ENCODE measurements around the gene MIAT. TPM values are rescaled to one million over a fixed set of nuclear protein-coding genes. Genes with fewer than 3 reads are reported as not detected.

Gene MIAT
- total and polyA plus RNA-seq, 2 donors (not counting 1 experiment from before 2014, with no cell fraction given): 1.9 to 10.2 TPM

DNA sequence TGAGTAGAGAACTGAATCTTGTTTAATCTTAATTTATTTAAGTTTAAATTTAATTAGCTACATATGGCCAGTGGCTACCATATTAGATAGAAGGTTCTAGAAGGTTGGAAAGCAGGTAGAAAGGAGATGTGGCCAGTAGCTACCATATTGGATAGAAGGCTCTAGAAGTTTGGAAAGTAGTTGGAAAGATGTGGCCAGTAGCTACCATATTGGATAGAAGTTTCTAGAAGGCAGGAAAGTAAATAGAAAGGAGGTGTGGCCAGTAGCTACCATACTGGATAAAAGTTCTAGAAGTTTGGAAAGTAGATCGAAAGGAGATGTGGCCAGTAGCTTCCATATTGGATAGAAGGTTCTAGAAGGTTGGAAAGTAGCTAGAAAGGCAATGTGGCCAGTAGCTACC, 33.4 kb upstream of the MIAT start:
- Histone ChIP-seq H4K20me1 (ENCODE audit: control insufficient read depth, extremely low read depth, insufficient read depth, low read length) (no peaks in the 10 kb centered on the region), H3K4me2 (ENCODE audit: extremely low read depth, insufficient read depth, low read length) (no peak overlapping the region), H3K9ac (ENCODE audit: insufficient read depth, low read length) (no peak overlapping the region), H3K9me3 (ENCODE audit: control insufficient read depth, insufficient read depth, low read depth, low read length) (no peaks in the 10 kb centered on the region), H3K27ac (ENCODE audit: insufficient read depth, low read length) (no peak overlapping the region), H3K4me1 (ENCODE audit: control insufficient read depth, extremely low read depth, insufficient read depth, low read length) (no peaks in the 10 kb centered on the region), H3K4me3 (replicated peaks in 1 of 4; ENCODE audit: control extremely low read depth in 1 of 4, insufficient read depth in 1 of 4, low read depth in 3 of 4, low read length in 4 of 4) (no peak overlapping the region), H2AFZ (ENCODE audit: low read length) (no peak overlapping the region), H3K79me2 (ENCODE audit: control insufficient read depth, insufficient read depth, low read length) (no peaks in the 10 kb centered on the region), H3K36me3 (ENCODE audit: control insufficient read depth, insufficient read depth, low read length) (no peaks in the 10 kb centered on the region), H3K27me3 (ENCODE audit: control insufficient read depth, insufficient read depth, low read length) (peaks cover 6% of the 10 kb centered on the region)
- no peak for TF ChIP-seq CTCF (conservative IDR thresholded peaks at IDR 0.05 in 1 of 2, IDR thresholded peaks at IDR 0.05 in 1 of 2; ENCODE audit: low read depth in 1 of 2, low read length in 2 of 2)
- no peak for TF ChIP-seq EZH2 (IDR thresholded peaks at IDR 0.05; ENCODE audit: low read length, missing control alignments)
- no peak for DNase-seq (ENCODE audit: low read depth in 2 of 2)

DNA sequence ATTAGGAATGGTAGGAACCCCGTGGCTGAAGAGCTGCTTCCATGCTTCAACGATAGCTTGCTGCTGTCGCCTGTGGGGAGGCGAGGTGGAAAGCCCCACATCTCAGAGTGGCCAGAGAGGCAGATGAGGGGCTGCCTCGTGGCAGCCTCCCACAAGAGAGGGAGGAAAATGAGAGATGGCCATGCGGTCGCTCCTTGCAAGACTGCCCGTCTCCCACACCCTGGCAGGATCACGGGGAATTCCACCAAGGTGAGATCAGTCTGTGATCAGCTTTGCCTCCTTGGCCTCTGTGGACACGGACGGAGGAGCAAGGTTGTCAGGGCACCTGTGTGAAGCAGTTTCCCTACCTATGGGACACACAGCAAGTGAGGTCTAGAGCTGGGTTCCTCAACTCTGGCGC, 32.6 kb upstream of the MIAT start:
- H3K4me3 ChIP-seq (replicated peaks in 1 of 4; ENCODE audit: control extremely low read depth in 1 of 4, insufficient read depth in 1 of 4, low read depth in 3 of 4, low read length in 4 of 4): no peak overlapping the region
- TF ChIP-seq CTCF (conservative IDR thresholded peaks at IDR 0.05 in 1 of 2, IDR thresholded peaks at IDR 0.05 in 1 of 2; ENCODE audit: low read depth in 1 of 2, low read length in 2 of 2) (no peak), EZH2 (IDR thresholded peaks at IDR 0.05; ENCODE audit: low read length, missing control alignments) (no peak)
- H3K36me3 ChIP-seq (ENCODE audit: control insufficient read depth, insufficient read depth, low read length): no peaks in the 10 kb centered on the region
- no peak overlapping the region for H3K27ac ChIP-seq (ENCODE audit: insufficient read depth, low read length)
- H4K20me1 ChIP-seq (ENCODE audit: control insufficient read depth, extremely low read depth, insufficient read depth, low read length): no peaks in the 10 kb centered on the region
- H3K79me2 ChIP-seq (ENCODE audit: control insufficient read depth, insufficient read depth, low read length): no peaks in the 10 kb centered on the region
- no peak overlapping the region for H3K9ac ChIP-seq (ENCODE audit: insufficient read depth, low read length)
- no peak overlapping the region for H2AFZ ChIP-seq (ENCODE audit: low read length)
- H3K27me3 ChIP-seq (ENCODE audit: control insufficient read depth, insufficient read depth, low read length): peaks cover 6% of the 10 kb centered on the region
- no peak for DNase-seq (ENCODE audit: low read depth in 2 of 2)
- no peaks in the 10 kb centered on the region for H3K4me1 ChIP-seq (ENCODE audit: control insufficient read depth, extremely low read depth, insufficient read depth, low read length)
- no peak overlapping the region for H3K4me2 ChIP-seq (ENCODE audit: extremely low read depth, insufficient read depth, low read length)
- no peaks in the 10 kb centered on the region for H3K9me3 ChIP-seq (ENCODE audit: control insufficient read depth, insufficient read depth, low read depth, low read length)

GRCh38 chr22:26629988-26630761, 27.2 kb upstream of the MIAT start:
- Histone ChIP-seq H3K27me3 (ENCODE audit: control insufficient read depth, insufficient read depth, low read length) (no peaks in the 10 kb centered on the region), H4K20me1 (ENCODE audit: control insufficient read depth, extremely low read depth, insufficient read depth, low read length) (no peaks in the 10 kb centered on the region), H3K36me3 (ENCODE audit: control insufficient read depth, insufficient read depth, low read length) (no peaks in the 10 kb centered on the region), H3K79me2 (ENCODE audit: control insufficient read depth, insufficient read depth, low read length) (no peaks in the 10 kb centered on the region), H3K4me2 (ENCODE audit: extremely low read depth, insufficient read depth, low read length) (no peak overlapping the region), H3K4me3 (replicated peaks in 1 of 4; ENCODE audit: control extremely low read depth in 1 of 4, insufficient read depth in 1 of 4, low read depth in 3 of 4, low read length in 4 of 4) (no peak overlapping the region), H2AFZ (ENCODE audit: low read length) (no peak overlapping the region), H3K27ac (ENCODE audit: insufficient read depth, low read length) (no peak overlapping the region), H3K4me1 (ENCODE audit: control insufficient read depth, extremely low read depth, insufficient read depth, low read length) (no peaks in the 10 kb centered on the region), H3K9me3 (ENCODE audit: control insufficient read depth, insufficient read depth, low read depth, low read length) (no peaks in the 10 kb centered on the region), H3K9ac (ENCODE audit: insufficient read depth, low read length) (no peak overlapping the region)
- TF ChIP-seq CTCF (conservative IDR thresholded peaks at IDR 0.05 in 1 of 2, IDR thresholded peaks at IDR 0.05 in 1 of 2; ENCODE audit: low read depth in 1 of 2, low read length in 2 of 2) (no peak), EZH2 (IDR thresholded peaks at IDR 0.05; ENCODE audit: low read length, missing control alignments) (no peak)
- DNase-seq (ENCODE audit: low read depth in 2 of 2): no peak
